ENCODE data around the gene GDPD4. TPM values are rescaled to one million over a fixed set of nuclear protein-coding genes. Genes with fewer than 3 reads are reported as not detected.

Gene GDPD4
- total and polyA plus RNA-seq, 4 donors = 0.08 to 1.1 TPM; not detected in 2

GRCh38 chr11:77189588-77190210 is 111.8 kb downstream of the GDPD4 start:
- Histone ChIP-seq H3K9ac (ENCODE audit: low read depth in 1 of 2, low read length in 2 of 2) (no peak overlapping the region), H3K9me3 (ENCODE audit: control insufficient read depth in 4 of 4, low read length in 3 of 4) (no peaks in the 10 kb centered on the region), H3K27me3 (ENCODE audit: control insufficient read depth in 4 of 4, insufficient read depth in 4 of 4, low read length in 3 of 4) (no peaks in the 10 kb centered on the region), H3K36me3 (ENCODE audit: control insufficient read depth in 4 of 4, insufficient read depth in 3 of 4, low read depth in 1 of 4, low read length in 3 of 4) (peaks cover 0 to 20% (median 15%) of the 10 kb centered on the region in 4 donors), H3K4me1 (ENCODE audit: control insufficient read depth in 4 of 4, insufficient read depth in 4 of 4, low read length in 3 of 4) (peaks cover 0 to 3% (median 2%) of the 10 kb centered on the region in 4 donors), H3K27ac (ENCODE audit: low read depth in 1 of 2, low read length in 2 of 2) (no peak overlapping the region), H3K4me3 (ENCODE audit: low read depth in 1 of 3, low read length in 3 of 3) (no peak overlapping the region)
- DNase-seq (ENCODE audit: low spot score) = no peak
- TF ChIP-seq RAD21 (IDR thresholded peaks at IDR 0.05) (no peak), ATF3 (IDR thresholded peaks at IDR 0.05) (no peak), NR2F2 (IDR thresholded peaks at IDR 0.05) (no peak), ZBTB33 (IDR thresholded peaks at IDR 0.05) (no peak), RXRA (IDR thresholded peaks at IDR 0.05) (no peak), EGR1 (IDR thresholded peaks at IDR 0.05; ENCODE audit: low read depth in 2 of 2) (no peak), FOXA1 (IDR thresholded peaks at IDR 0.05) (no peak), HNF4A (conservative IDR thresholded peaks at IDR 0.05) (no peak), SP1 (IDR thresholded peaks at IDR 0.05) (no peak), JUND (IDR thresholded peaks at IDR 0.05) (no peak), YY1 (IDR thresholded peaks at IDR 0.05) (no peak), HNF4G (IDR thresholded peaks at IDR 0.05) (no peak), TAF1 (conservative IDR thresholded peaks at IDR 0.05) (no peak), GABPA (IDR thresholded peaks at IDR 0.05 in 1 of 2, conservative IDR thresholded peaks at IDR 0.05 in 1 of 2) (no peak), FOXA2 (IDR thresholded peaks at IDR 0.05) (no peak)
- TF ChIP-seq, protein P1, sequence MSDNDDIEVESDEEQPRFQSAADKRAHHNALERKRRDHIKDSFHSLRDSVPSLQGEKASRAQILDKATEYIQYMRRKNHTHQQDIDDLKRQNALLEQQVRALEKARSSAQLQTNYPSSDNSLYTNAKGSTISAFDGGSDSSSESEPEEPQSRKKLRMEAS (IDR thresholded peaks at IDR 0.05) = no peak
- TF ChIP-seq, protein P2, sequence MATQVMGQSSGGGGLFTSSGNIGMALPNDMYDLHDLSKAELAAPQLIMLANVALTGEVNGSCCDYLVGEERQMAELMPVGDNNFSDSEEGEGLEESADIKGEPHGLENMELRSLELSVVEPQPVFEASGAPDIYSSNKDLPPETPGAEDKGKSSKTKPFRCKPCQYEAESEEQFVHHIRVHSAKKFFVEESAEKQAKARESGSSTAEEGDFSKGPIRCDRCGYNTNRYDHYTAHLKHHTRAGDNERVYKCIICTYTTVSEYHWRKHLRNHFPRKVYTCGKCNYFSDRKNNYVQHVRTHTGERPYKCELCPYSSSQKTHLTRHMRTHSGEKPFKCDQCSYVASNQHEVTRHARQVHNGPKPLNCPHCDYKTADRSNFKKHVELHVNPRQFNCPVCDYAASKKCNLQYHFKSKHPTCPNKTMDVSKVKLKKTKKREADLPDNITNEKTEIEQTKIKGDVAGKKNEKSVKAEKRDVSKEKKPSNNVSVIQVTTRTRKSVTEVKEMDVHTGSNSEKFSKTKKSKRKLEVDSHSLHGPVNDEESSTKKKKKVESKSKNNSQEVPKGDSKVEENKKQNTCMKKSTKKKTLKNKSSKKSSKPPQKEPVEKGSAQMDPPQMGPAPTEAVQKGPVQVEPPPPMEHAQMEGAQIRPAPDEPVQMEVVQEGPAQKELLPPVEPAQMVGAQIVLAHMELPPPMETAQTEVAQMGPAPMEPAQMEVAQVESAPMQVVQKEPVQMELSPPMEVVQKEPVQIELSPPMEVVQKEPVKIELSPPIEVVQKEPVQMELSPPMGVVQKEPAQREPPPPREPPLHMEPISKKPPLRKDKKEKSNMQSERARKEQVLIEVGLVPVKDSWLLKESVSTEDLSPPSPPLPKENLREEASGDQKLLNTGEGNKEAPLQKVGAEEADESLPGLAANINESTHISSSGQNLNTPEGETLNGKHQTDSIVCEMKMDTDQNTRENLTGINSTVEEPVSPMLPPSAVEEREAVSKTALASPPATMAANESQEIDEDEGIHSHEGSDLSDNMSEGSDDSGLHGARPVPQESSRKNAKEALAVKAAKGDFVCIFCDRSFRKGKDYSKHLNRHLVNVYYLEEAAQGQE (IDR thresholded peaks at IDR 0.05) = no peak
- TF ChIP-seq, protein P3, sequence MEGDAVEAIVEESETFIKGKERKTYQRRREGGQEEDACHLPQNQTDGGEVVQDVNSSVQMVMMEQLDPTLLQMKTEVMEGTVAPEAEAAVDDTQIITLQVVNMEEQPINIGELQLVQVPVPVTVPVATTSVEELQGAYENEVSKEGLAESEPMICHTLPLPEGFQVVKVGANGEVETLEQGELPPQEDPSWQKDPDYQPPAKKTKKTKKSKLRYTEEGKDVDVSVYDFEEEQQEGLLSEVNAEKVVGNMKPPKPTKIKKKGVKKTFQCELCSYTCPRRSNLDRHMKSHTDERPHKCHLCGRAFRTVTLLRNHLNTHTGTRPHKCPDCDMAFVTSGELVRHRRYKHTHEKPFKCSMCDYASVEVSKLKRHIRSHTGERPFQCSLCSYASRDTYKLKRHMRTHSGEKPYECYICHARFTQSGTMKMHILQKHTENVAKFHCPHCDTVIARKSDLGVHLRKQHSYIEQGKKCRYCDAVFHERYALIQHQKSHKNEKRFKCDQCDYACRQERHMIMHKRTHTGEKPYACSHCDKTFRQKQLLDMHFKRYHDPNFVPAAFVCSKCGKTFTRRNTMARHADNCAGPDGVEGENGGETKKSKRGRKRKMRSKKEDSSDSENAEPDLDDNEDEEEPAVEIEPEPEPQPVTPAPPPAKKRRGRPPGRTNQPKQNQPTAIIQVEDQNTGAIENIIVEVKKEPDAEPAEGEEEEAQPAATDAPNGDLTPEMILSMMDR (IDR thresholded peaks at IDR 0.05; ENCODE audit: low read depth, low read length, missing input control) = no peak
- 94% methylated on average over 28 of the region's 28 CpGs for WGBS

Measured in liver (tissue), 9 donors.